IPS-NIHi7 (cell line): Measurements from ENCODE around the gene ANOS1.
"Not testable (repeated sequence)": the region's sequence is repeated elsewhere in the genome, so short reads cannot be mapped to it uniquely, and the experiment has no call there.

ENCODE experiments used
- DNase-seq: peaks from one replicate; pipeline ENCODE4 v3.0.0; 2012; ENCODE audit warnings: mixed read lengths; ENCODE audit errors: extremely low spot score

The ANOS1 gene

GRCh38 chrX:8731559-8732395, at the start of gene ANOS1:
Gene ANOS1, minus strand, starts transcription at chrX:8732137. Its CDS starts 101 bp downstream, at chrX:8732036.
- peak; percentile 78 for DNase-seq

- no peak for DNase-seq
These were observed 41.2 kb upstream of the ANOS1 start for GRCh38 chrX:8773117-8773516.

- no peak for DNase-seq
These were observed 28.1 kb upstream of the ANOS1 start for GRCh38 chrX:8760021-8760420.

DNA sequence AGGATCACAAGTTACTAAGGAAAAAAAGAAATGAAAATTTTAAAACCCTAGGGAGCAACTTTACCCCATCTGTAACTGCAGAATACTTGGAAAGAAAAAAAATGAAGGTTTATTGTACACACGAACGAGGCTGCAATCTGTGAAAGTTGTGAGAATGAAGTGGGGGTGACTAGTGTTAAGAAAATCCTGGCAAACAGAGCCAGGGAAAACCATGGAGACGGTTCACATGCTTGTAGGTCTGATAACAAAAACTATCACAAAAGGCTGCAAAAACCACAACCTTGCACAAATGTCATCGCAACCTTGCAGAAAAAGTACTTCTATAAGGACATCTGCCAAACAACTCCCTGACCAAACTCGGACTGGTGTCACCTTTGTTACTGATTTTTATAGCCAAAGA, 26.8 kb upstream of the ANOS1 start:
- DNase-seq, result not testable (repeated sequence)

DNA sequence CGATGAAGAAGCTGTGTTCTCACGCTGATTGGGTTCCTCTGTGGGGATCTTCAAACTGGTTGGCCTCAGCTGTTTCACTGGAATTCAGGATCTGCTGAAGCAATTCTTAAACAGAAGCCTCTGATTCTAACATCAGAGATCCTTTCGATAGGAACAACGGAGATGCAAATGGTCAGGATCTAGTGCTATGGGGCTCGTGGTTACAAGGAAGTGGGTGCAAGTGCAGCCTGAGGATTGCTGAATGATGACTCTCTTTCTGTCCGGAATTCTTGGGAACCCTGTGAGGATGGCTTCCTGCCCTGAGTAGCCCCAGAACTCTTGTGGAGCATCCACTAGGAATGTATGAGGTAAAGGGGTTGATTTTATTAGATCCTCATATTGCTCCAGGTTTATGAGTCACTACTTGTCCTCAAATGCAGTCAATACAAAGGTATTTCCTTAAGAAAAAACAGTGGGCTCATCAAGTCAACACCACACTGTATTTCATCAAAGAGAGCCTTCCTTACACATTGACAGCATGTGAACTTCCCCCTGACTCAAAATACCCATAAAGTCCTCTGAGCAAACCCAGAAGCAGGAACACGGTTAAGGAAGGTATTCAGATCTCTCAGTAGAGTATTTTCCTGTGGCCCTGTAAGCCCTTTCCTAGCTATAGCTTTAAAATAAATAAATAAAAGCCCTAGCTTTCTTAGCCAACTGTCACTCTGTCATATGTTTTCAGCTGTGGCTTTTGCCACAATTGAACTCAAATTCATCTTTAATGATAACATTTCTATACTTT, 25.9 kb upstream of the ANOS1 start:
- not testable (repeated sequence) for DNase-seq

GRCh38 chrX:8755813-8756212, 23.9 kb upstream of the ANOS1 start:
- no peak for DNase-seq

- DNase-seq, result peak; percentile 48
These were observed 23.2 kb upstream of the ANOS1 start for GRCh38 chrX:8755116-8755515.

DNA sequence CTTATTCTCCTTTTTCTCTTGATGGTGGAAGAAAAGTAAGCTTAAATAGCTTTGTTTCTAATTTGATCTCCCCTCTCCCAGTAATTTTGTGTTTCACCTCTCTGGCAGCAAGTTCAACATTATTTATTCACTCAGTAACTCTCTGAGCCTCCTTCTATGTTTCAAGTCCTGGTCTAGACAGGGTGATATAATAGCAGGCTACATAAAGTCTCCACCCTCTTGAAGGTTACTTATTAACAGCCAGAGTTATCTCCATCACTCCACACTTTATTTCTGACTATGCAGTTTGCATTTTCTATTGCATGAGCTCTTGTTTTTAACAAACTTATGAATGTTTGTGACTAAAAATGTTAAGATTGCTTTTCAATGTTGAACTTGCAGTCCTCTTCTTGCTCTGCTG, 17.8 kb upstream of the ANOS1 start:
- no peak for DNase-seq

- peak; percentile 66 for DNase-seq
These were observed 16.9 kb upstream of the ANOS1 start for GRCh38 chrX:8748855-8749254.

DNA sequence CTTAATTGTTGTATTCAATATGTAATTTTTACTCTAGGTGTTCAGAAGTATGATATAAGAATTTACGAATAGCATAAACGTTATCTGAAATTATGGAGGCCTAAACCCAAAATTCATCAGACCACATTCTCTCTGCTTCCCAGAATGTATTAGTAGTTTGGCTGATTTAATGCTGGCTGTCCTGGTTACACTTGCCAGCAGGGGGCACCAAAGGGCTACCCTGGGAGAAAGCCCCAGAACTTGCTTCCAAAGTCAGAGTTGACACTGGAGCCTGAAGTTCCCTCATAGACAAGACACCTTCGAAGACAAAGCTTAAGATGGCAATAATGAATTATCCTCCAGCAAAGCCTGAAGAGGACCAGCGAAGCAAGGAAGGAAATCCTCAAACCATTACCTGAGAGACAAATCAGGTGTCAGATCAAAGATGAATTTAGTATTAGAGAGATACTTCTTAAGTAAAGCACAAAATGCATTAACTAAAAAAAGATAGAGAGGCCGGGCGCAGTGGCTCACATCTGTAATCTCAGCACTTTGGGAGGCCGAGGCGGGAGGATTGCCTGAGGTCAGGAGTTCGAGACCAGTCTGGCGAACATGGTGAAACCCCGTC, 11.3 kb upstream of the ANOS1 start:
- peak; percentile 71 for DNase-seq

DNA sequence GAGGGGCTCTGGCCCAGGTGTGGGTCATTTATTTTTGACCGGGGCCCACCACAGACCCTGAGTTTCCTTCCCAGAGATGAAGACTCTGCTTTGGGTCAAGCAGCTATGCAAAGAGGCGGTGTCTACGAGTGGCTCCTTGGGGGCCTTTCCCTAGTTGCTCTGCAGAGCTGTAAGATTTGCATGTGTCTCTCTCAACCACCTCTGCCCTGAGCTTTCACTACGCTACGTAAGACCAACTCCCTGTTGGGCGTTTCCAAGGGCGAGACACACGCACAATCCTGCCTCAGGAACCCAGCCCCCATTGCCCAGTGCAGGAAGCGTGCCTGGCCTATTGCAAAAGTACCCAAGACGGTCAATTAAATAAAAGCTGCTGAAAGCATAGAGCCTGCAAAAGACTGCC, 10.0 kb upstream of the ANOS1 start:
- DNase-seq, result no peak

DNA sequence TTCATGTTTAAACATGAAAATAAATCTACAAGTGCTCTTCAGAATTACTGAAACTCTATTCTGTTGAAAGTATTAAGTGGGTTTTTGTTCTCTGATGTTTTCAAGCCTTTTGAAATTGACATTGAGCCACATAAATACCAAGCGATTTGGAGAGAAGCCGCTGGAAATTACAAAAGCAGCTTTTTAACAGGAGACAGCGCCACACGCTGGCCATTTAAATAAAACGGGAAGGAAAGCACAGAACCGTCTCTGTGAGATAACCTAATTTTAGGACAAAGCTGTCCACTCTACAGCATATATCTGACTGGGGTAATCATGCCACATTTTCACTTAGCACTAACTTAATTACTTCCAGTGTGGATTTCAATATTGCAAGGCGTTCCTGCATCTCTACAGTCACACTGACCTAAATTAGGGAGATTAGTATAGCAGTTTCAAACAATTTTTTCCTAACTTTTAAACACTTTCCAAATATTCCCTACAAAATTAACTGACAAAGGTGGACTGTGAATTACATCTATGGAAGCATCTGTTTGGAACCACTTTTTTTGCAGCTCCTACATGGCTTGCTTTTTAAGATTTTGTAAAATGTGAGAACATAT, 6.8 kb upstream of the ANOS1 start:
- DNase-seq, result no peak

GRCh38 chrX:8737883-8738282, 5.9 kb upstream of the ANOS1 start:
- no peak for DNase-seq

- no peak for DNase-seq
These were observed 952 bp downstream of the ANOS1 start for GRCh38 chrX:8730812-8731558.

GRCh38 chrX:8729811-8730210, 2.1 kb downstream of the ANOS1 start:
- DNase-seq, result no peak

- DNase-seq, result no peak
These were observed 2.9 kb downstream of the ANOS1 start for GRCh38 chrX:8728932-8729535.

- peak; percentile 30 for DNase-seq
These were observed 5.8 kb downstream of the ANOS1 start for GRCh38 chrX:8726031-8726652.

DNA sequence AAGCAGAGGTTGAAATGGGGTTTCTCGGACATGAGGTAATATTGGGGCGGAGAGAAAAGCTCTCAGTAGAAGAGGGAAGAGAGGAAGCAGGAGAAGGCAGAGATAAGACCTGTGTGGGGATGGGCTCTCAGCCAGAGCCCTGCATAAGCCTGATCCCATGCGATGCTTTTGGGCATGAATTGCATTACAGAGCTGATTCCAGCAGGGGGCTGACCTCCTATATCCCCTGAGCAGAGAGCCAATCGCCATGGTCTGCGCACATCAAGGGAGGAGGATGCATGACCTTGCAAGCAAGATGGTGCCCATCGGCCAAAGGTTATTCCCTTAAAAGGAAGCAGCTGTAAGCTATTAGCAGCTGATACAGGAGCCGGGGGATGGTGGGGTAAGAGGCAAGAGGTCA, 7.6 kb downstream of the ANOS1 start:
- peak; percentile 73 for DNase-seq

- DNase-seq, result peak; percentile 37
These were observed 10.4 kb downstream of the ANOS1 start for GRCh38 chrX:8721536-8721935.

- DNase-seq, result no peak
These were observed 11.8 kb downstream of the ANOS1 start for GRCh38 chrX:8720136-8720535.

DNA sequence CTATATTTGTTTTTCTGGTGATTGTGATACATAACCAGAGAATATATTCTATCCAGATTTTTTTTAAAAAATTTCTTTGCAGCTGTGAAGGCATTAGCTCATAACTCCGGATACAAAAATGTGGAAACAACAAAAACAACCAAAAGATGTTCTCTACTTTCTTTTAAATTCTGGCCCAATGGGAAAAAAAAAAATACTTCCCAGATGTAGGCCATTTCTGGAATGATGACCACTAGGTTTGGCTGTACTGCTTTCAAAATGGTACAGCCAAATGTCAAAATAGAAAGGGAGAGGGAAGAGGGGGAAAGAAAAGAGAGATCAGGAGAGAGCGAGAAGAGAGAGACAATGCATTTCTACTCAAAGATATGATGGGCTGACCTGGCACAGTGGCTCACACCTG, 14.6 kb downstream of the ANOS1 start:
- no peak for DNase-seq
